ENCODE data around the gene GRK5.
A peak's percentile ranks its signal among the peaks of the same experiment; 100 is the strongest.
"Not testable (repeated sequence)": the region's sequence is repeated elsewhere in the genome, so short reads cannot be mapped to it uniquely, and the experiment has no call there.

Gene GRK5

DNA sequence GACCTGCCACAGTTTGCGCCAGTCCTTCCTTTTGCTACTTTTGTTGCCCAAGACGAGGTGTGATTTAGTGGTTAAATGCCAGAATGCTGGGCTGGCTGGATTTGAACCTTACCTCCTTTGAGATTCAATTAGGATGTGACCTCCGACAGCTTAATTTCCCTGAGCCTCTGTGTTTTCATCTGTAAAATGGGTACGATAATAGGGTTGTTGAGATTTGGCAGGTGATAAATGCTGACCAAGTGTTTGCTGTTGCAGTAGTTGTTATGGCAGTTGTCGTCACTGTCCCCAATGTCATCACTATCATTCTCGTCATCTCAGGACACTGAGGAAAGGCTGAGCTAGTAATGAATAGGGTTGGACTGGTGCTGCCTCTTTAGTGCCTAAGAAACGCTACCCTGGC is 61.1 kb downstream of the GRK5 start:
- H3K27me3 ChIP-seq (ENCODE audit: control insufficient read depth in 1 of 2, insufficient read depth in 2 of 2, low read length in 2 of 2), result no peaks in the 10 kb centered on the region
- peak overlapping the region; percentile 80 for H3K27ac ChIP-seq (ENCODE audit: low read depth, low read length)
- no peaks in the 10 kb centered on the region for H3K36me3 ChIP-seq (ENCODE audit: control insufficient read depth in 1 of 2, insufficient read depth in 2 of 2, low read length in 2 of 2)
- peak overlapping the region in 1 of 2 donors; percentile 31 for H3K9ac ChIP-seq (ENCODE audit: low read depth in 1 of 2, low read length in 2 of 2)
- H3K4me1 ChIP-seq (ENCODE audit: control insufficient read depth in 1 of 2, insufficient read depth in 2 of 2, low read length in 2 of 2), result peaks cover 65% of the 10 kb centered on the region in 2 donors
- no peak overlapping the region for H3K4me3 ChIP-seq (ENCODE audit: low read depth in 1 of 2, low read length in 2 of 2)
- H3K9me3 ChIP-seq (ENCODE audit: control insufficient read depth in 1 of 2, low read length in 2 of 2), result no peaks in the 10 kb centered on the region

DNA sequence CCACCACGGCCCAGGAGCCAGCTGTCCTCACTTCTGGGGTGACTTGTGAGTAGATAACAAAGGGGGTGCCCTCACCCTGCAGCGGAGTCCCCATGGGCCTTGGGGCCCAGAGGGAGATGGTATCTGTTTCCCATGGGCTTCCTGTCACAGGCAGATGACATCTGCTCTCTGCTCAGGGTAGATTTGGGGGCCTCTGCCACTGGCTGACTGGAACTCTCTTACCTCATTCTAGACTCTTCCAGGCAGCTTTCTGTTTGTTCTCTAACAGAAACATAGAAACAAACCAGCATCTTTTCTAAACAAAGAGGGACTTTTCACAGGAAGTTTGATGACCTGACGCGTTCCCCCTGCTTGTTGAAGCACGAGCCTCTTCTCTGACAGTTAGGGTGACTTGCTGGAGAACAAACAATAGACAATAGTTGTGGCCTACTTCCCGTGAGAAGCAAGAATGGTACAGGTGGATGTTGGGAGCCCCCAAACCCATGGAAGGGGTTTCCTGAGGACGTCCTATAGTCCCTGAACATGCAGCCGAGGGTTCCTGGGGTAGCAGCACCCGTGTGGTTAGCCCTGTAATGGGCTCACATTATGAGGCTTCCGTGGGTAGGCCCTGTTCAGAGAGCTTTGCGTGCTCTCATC is 61.6 kb downstream of the GRK5 start:
- H3K27ac ChIP-seq (ENCODE audit: low read depth, low read length), result peak overlapping the region; percentile 80
- no peak overlapping the region for H3K4me3 ChIP-seq (ENCODE audit: low read depth in 1 of 2, low read length in 2 of 2)
- peaks cover 65 to 68% of the 10 kb centered on the region in 2 donors for H3K4me1 ChIP-seq (ENCODE audit: control insufficient read depth in 1 of 2, insufficient read depth in 2 of 2, low read length in 2 of 2)
- H3K27me3 ChIP-seq (ENCODE audit: control insufficient read depth in 1 of 2, insufficient read depth in 2 of 2, low read length in 2 of 2), result no peaks in the 10 kb centered on the region
- H3K9me3 ChIP-seq (ENCODE audit: control insufficient read depth in 1 of 2, low read length in 2 of 2), result no peaks in the 10 kb centered on the region
- H3K9ac ChIP-seq (ENCODE audit: low read depth in 1 of 2, low read length in 2 of 2), result peak overlapping the region; percentile 12 to 31
- no peaks in the 10 kb centered on the region for H3K36me3 ChIP-seq (ENCODE audit: control insufficient read depth in 1 of 2, insufficient read depth in 2 of 2, low read length in 2 of 2)

DNA sequence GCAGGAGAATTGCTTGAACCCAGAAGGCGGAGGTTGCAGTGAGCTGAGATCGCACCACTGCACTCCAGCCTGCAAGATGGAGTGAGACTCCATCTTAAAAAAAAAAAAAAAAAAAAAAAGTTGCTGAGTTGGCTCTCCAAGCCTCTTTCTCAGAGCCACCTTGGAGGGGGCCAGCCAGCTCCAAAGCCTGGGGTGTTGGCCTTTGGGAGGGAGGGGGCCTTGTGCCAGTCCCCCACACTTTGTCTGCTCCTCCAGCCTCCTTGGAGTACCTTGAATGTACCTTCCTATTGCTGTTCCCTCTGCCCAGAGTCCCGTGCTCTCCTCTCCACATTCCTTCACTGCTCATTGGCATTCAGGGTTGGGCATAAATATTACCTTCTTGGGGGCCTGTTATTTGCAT is 62.4 kb downstream of the GRK5 start:
- Histone ChIP-seq H3K4me1 (ENCODE audit: control insufficient read depth in 1 of 2, insufficient read depth in 2 of 2, low read length in 2 of 2) (peaks cover 65 to 68% of the 10 kb centered on the region in 2 donors), H3K9me3 (ENCODE audit: control insufficient read depth in 1 of 2, low read length in 2 of 2) (no peaks in the 10 kb centered on the region), H3K4me3 (ENCODE audit: low read depth in 1 of 2, low read length in 2 of 2) (no peak overlapping the region), H3K9ac (ENCODE audit: low read depth in 1 of 2, low read length in 2 of 2) (peak overlapping the region; percentile 44 to 62), H3K27ac (ENCODE audit: low read depth, low read length) (peak overlapping the region; percentile 26), H3K36me3 (ENCODE audit: control insufficient read depth in 1 of 2, insufficient read depth in 2 of 2, low read length in 2 of 2) (no peaks in the 10 kb centered on the region), H3K27me3 (ENCODE audit: control insufficient read depth in 1 of 2, insufficient read depth in 2 of 2, low read length in 2 of 2) (no peaks in the 10 kb centered on the region)

DNA sequence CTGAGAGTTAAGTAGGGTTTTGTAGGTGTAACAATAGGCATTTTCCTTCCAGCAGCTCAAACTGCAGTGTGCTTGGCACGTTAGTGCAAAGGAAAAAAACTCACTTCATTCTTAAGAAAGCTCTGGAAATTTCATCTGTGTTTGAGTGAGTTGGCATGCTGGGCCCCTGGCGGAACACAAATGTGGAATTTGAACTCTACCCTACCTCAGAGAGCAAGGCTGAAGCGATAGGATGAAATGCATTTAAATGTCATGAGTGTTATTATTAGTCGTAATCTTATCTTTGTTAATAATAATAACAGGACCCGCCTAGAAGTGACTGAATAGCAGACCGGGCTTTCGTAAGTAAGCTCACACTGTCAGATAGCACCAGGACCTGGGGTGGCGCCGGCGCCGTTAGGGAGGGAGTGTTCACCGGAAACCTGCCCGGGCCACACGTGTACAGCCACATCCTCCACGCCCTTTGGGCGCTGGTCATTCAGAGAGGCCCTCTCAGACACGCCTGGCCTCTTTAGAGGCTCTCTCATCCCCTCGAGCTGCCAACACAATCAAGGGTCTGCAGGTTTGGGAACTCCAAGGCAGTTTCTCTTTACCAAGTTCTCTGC is 63.5 kb downstream of the GRK5 start:
- Histone ChIP-seq H3K36me3 (ENCODE audit: control insufficient read depth in 1 of 2, insufficient read depth in 2 of 2, low read length in 2 of 2) (no peaks in the 10 kb centered on the region), H3K27me3 (ENCODE audit: control insufficient read depth in 1 of 2, insufficient read depth in 2 of 2, low read length in 2 of 2) (no peaks in the 10 kb centered on the region), H3K4me1 (ENCODE audit: control insufficient read depth in 1 of 2, insufficient read depth in 2 of 2, low read length in 2 of 2) (peaks cover 73 to 76% of the 10 kb centered on the region in 2 donors), H3K9ac (ENCODE audit: low read depth in 1 of 2, low read length in 2 of 2) (peak overlapping the region; percentile 62 to 70), H3K9me3 (ENCODE audit: control insufficient read depth in 1 of 2, low read length in 2 of 2) (no peaks in the 10 kb centered on the region), H3K27ac (ENCODE audit: low read depth, low read length) (peak overlapping the region; percentile 86), H3K4me3 (ENCODE audit: low read depth in 1 of 2, low read length in 2 of 2) (peak overlapping the region; percentile 18 to 59)

DNA sequence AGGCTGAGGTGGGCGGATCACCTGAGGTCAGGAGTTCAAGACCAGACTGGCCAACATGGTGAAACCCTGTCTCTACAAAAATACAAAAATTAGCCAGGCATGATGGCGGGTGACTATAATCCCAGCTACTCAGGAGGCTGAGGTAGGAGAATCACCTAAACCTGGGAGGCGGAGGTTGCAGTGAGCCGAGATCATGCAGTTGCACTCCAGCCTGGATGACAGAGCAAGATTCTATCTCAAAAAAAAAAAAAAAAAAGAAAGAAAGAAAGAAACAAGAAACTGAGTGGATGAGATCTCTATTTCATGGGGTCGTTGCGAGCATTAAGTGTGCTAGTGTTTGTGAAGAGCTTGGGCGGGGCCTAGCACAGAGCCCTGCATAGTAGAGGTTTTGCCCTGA is 65.0 kb downstream of the GRK5 start:
- not testable (repeated sequence) for H3K36me3 ChIP-seq (ENCODE audit: control insufficient read depth in 1 of 2, insufficient read depth in 2 of 2, low read length in 2 of 2); H3K4me3 ChIP-seq (ENCODE audit: low read depth in 1 of 2, low read length in 2 of 2); H3K27me3 ChIP-seq (ENCODE audit: control insufficient read depth in 1 of 2, insufficient read depth in 2 of 2, low read length in 2 of 2); H3K9me3 ChIP-seq (ENCODE audit: control insufficient read depth in 1 of 2, low read length in 2 of 2)
- Histone ChIP-seq H3K4me1 (ENCODE audit: control insufficient read depth in 1 of 2, insufficient read depth in 2 of 2, low read length in 2 of 2) (peaks cover 73 to 76% of the 10 kb centered on the region in 2 donors), H3K9ac (ENCODE audit: low read depth in 1 of 2, low read length in 2 of 2) (peak overlapping the region; percentile 60 to 70), H3K27ac (ENCODE audit: low read depth, low read length) (peak overlapping the region; percentile 86)

DNA sequence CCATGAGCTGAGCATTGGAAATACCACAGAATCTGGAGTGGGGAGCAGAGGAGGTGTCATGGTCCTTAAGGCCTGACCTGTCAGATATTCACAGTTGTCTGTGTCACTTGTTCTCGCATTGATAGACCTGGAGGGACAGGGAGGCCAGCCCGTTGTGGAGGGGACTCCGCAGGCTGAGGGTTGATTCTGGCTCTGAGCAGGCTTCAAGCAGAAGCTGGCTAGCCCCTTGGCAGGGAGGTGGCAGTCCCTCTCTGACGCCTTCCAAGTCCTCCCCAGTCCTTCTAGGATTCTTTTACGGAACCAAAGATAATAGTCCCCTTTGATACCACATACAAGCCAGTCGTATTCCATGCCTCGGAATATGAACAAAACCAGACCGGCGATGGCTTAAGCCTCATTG is 65.4 kb downstream of the GRK5 start:
- Histone ChIP-seq H3K4me1 (ENCODE audit: control insufficient read depth in 1 of 2, insufficient read depth in 2 of 2, low read length in 2 of 2) (peaks cover 73 to 75% of the 10 kb centered on the region in 2 donors), H3K4me3 (ENCODE audit: low read depth in 1 of 2, low read length in 2 of 2) (no peak overlapping the region), H3K36me3 (ENCODE audit: control insufficient read depth in 1 of 2, insufficient read depth in 2 of 2, low read length in 2 of 2) (no peaks in the 10 kb centered on the region), H3K27me3 (ENCODE audit: control insufficient read depth in 1 of 2, insufficient read depth in 2 of 2, low read length in 2 of 2) (no peaks in the 10 kb centered on the region), H3K27ac (ENCODE audit: low read depth, low read length) (no peak overlapping the region), H3K9ac (ENCODE audit: low read depth in 1 of 2, low read length in 2 of 2) (peak overlapping the region; percentile 29 to 33), H3K9me3 (ENCODE audit: control insufficient read depth in 1 of 2, low read length in 2 of 2) (no peaks in the 10 kb centered on the region)

DNA sequence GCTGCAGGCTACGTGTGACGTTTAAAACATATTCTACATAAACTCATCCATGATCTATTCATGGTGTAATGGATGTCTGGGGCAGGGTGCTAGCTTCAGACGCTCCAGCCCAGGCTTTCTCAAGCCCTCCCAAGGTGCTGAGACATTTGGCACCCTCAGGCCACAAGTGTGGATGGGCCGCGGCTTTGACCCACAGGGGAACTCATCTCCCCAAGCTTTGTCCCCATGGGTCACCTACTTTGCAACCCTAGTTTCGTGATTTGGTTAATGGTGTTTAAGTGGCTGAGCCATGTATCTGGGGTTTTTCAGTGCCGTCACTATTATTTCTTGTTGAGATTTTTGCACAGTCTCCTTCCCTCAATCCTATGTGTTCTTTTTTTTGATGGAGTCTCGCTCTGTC is 66.0 kb downstream of the GRK5 start:
- H3K9ac ChIP-seq (ENCODE audit: low read depth in 1 of 2, low read length in 2 of 2), result no peak overlapping the region
- H3K27ac ChIP-seq (ENCODE audit: low read depth, low read length), result no peak overlapping the region
- no peaks in the 10 kb centered on the region for H3K9me3 ChIP-seq (ENCODE audit: control insufficient read depth in 1 of 2, low read length in 2 of 2)
- no peak overlapping the region for H3K4me3 ChIP-seq (ENCODE audit: low read depth in 1 of 2, low read length in 2 of 2)
- H3K36me3 ChIP-seq (ENCODE audit: control insufficient read depth in 1 of 2, insufficient read depth in 2 of 2, low read length in 2 of 2), result no peaks in the 10 kb centered on the region
- peaks cover 66 to 70% of the 10 kb centered on the region in 2 donors for H3K4me1 ChIP-seq (ENCODE audit: control insufficient read depth in 1 of 2, insufficient read depth in 2 of 2, low read length in 2 of 2)
- no peaks in the 10 kb centered on the region for H3K27me3 ChIP-seq (ENCODE audit: control insufficient read depth in 1 of 2, insufficient read depth in 2 of 2, low read length in 2 of 2)

DNA sequence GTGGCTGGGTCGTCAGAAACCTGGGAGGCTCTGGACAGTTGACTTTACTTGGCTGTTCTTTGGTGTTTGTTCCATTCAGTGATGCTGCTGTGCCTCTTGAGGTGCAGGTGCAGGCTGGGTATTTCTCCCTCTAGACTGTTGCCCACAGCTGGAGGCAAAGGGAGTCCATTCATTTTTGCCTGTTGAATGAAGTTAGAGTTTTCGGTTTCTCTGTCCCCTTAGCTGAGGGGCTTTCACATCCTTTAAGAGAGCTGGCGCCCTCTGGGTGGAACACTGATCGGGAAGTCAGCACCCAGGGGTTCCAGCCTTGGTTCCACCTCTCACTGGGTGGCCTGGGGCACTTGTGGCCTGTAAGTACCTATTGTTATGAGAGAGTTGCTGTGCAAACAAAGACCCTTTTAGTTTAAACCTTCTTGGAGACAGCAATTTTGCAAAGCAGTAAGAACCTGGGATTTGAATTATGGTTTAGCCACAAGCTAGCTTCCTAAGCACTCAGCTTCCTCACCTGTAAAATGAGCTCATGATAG is 67.2 kb downstream of the GRK5 start:
- H3K36me3 ChIP-seq (ENCODE audit: control insufficient read depth in 1 of 2, insufficient read depth in 2 of 2, low read length in 2 of 2), result no peaks in the 10 kb centered on the region
- H3K9me3 ChIP-seq (ENCODE audit: control insufficient read depth in 1 of 2, low read length in 2 of 2), result no peaks in the 10 kb centered on the region
- H3K4me3 ChIP-seq (ENCODE audit: low read depth in 1 of 2, low read length in 2 of 2), result no peak overlapping the region
- H3K27me3 ChIP-seq (ENCODE audit: control insufficient read depth in 1 of 2, insufficient read depth in 2 of 2, low read length in 2 of 2), result no peaks in the 10 kb centered on the region
- H3K27ac ChIP-seq (ENCODE audit: low read depth, low read length), result peak overlapping the region; percentile 24
- H3K4me1 ChIP-seq (ENCODE audit: control insufficient read depth in 1 of 2, insufficient read depth in 2 of 2, low read length in 2 of 2), result peaks cover 55 to 60% of the 10 kb centered on the region in 2 donors
- peak overlapping the region; percentile 21 to 40 for H3K9ac ChIP-seq (ENCODE audit: low read depth in 1 of 2, low read length in 2 of 2)

DNA sequence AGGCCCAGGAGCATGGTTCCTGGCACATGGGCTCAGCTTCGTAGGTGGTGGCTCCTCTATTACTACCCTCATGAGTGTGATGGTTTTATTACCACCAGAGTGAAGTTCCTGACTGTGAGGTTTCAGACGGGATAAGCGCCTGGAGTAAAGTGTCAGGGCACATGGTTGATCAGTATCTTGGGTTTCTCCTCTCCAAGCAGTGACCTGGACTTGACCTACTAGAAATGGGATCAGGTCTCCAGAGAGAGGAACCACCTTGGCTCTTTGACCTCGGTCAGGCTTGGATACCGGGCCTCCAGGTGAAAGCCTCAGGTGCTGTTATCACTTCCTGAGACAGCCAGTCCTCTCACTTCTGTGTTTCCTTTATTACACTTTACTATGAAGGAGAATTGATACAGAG is 67.7 kb downstream of the GRK5 start:
- H3K9ac ChIP-seq (ENCODE audit: low read depth in 1 of 2, low read length in 2 of 2), result peak overlapping the region; percentile 9 to 21
- peak overlapping the region; percentile 24 for H3K27ac ChIP-seq (ENCODE audit: low read depth, low read length)
- no peaks in the 10 kb centered on the region for H3K9me3 ChIP-seq (ENCODE audit: control insufficient read depth in 1 of 2, low read length in 2 of 2)
- H3K4me3 ChIP-seq (ENCODE audit: low read depth in 1 of 2, low read length in 2 of 2), result no peak overlapping the region
- peaks cover 50 to 55% of the 10 kb centered on the region in 2 donors for H3K4me1 ChIP-seq (ENCODE audit: control insufficient read depth in 1 of 2, insufficient read depth in 2 of 2, low read length in 2 of 2)
- H3K36me3 ChIP-seq (ENCODE audit: control insufficient read depth in 1 of 2, insufficient read depth in 2 of 2, low read length in 2 of 2), result no peaks in the 10 kb centered on the region
- no peaks in the 10 kb centered on the region for H3K27me3 ChIP-seq (ENCODE audit: control insufficient read depth in 1 of 2, insufficient read depth in 2 of 2, low read length in 2 of 2)

DNA sequence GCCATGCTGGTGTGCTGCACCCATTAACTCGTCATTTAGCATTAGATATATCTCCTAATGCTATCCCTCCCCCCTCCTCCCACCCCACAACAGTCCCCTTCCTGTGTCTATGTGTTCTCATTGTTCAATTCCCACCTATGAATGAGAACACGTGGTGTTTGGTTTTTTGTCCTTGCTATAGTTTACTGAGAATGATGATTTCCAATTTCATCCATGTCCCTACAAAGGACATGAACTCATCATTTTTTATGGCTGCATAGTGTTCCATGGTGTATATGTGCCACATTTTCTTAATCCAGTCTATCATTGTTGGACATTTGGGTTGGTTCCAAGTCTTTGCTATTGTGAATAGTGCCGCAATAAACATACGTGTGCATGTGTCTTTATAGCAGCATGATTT is 68.8 kb downstream of the GRK5 start:
- H3K36me3 ChIP-seq (ENCODE audit: control insufficient read depth in 1 of 2, insufficient read depth in 2 of 2, low read length in 2 of 2); H3K27me3 ChIP-seq (ENCODE audit: control insufficient read depth in 1 of 2, insufficient read depth in 2 of 2, low read length in 2 of 2); H3K9ac ChIP-seq (ENCODE audit: low read depth in 1 of 2, low read length in 2 of 2); H3K9me3 ChIP-seq (ENCODE audit: control insufficient read depth in 1 of 2, low read length in 2 of 2); H3K4me3 ChIP-seq (ENCODE audit: low read depth in 1 of 2, low read length in 2 of 2); H3K27ac ChIP-seq (ENCODE audit: low read depth, low read length): not testable (repeated sequence)
- peaks cover 42 to 51% of the 10 kb centered on the region in 2 donors for H3K4me1 ChIP-seq (ENCODE audit: control insufficient read depth in 1 of 2, insufficient read depth in 2 of 2, low read length in 2 of 2)
